Cerebellar nuclear complex (tissue), 1 donor: ENCODE results near the gene GABRG3.

ENCODE experiments used
- DNase-seq, 2 experiments: peaks; one replicate each; lab custom pipeline; 2025; lab: John Stamatoyannopoulos, UW

GABRG3 gene

GRCh38 chr15:27506752-27507151, 535.8 kb downstream of the GABRG3 start:
- DNase-seq, result no peak

- DNase-seq, result no peak
These were observed 538.0 kb downstream of the GABRG3 start for GRCh38 chr15:27509014-27509413.

GRCh38 chr15:27512281-27513001, 541.5 kb downstream of the GABRG3 start:
- DNase-seq, result no peak

- no peak for DNase-seq
These were observed 543.5 kb downstream of the GABRG3 start for GRCh38 chr15:27514526-27514925.

- DNase-seq, result no peak
These were observed 556.6 kb downstream of the GABRG3 start for GRCh38 chr15:27527490-27528067.

GRCh38 chr15:27529399-27529798, 558.4 kb downstream of the GABRG3 start:
- DNase-seq, result no peak

- no peak for DNase-seq
These were observed 560.0 kb downstream of the GABRG3 start for GRCh38 chr15:27530994-27531393.

- DNase-seq, result no peak
These were observed 561.4 kb downstream of the GABRG3 start for GRCh38 chr15:27532358-27532757.

GRCh38 chr15:27535445-27536129, 564.6 kb downstream of the GABRG3 start:
- no peak for DNase-seq

GRCh38 chr15:27538325-27538724, 567.3 kb downstream of the GABRG3 start:
- DNase-seq, result no peak

- DNase-seq, result no peak
These were observed 570.6 kb downstream of the GABRG3 start for GRCh38 chr15:27541581-27541980.

- no peak for DNase-seq
These were observed 574.7 kb downstream of the GABRG3 start for GRCh38 chr15:27545494-27546255.

- no peak for DNase-seq
These were observed 578.8 kb downstream of the GABRG3 start for GRCh38 chr15:27549746-27550145.

GRCh38 chr15:27550635-27551034, 579.7 kb downstream of the GABRG3 start:
- no peak for DNase-seq

GRCh38 chr15:27561816-27562215, 590.8 kb downstream of the GABRG3 start:
- DNase-seq, result no peak

GRCh38 chr15:27563765-27564370, 592.9 kb downstream of the GABRG3 start:
- no peak for DNase-seq

- DNase-seq, result no peak
These were observed 593.7 kb downstream of the GABRG3 start for GRCh38 chr15:27564656-27565055.

- DNase-seq, result no peak
These were observed 599.8 kb downstream of the GABRG3 start for GRCh38 chr15:27570746-27571145.

GRCh38 chr15:27573805-27574485, 603.0 kb downstream of the GABRG3 start:
- DNase-seq, result no peak

GRCh38 chr15:27574541-27575054, 603.6 kb downstream of the GABRG3 start:
- DNase-seq, result no peak

- no peak for DNase-seq
These were observed 604.5 kb downstream of the GABRG3 start for GRCh38 chr15:27575521-27575920.
